ENCODE data around the gene RBM27.

Gene RBM27

GRCh38 chr5:146229222-146229621, 25.8 kb downstream of the RBM27 start:
- no peak overlapping the region for H3K4ac ChIP-seq (ENCODE audit: low read depth in 1 of 2, low read length in 2 of 2)
- H4K8ac ChIP-seq (ENCODE audit: low read length) = no peak overlapping the region
- H3K9me3 ChIP-seq (ENCODE audit: control insufficient read depth, low read length) = no peaks in the 10 kb centered on the region
- H2BK15ac ChIP-seq (ENCODE audit: low read depth, poor library complexity, severe bottlenecking) = no peak overlapping the region
- H3K27ac ChIP-seq (ENCODE audit: low read length, poor library complexity, severe bottlenecking) = no peak overlapping the region
- no peak overlapping the region for H2AFZ ChIP-seq (ENCODE audit: low read depth, low read length)
- no peak overlapping the region for H3K18ac ChIP-seq (ENCODE audit: low read depth in 1 of 2, low read length in 2 of 2)
- no peak for DNase-seq
- H3K23ac ChIP-seq (ENCODE audit: low read length in 2 of 2) = no peak overlapping the region
- no peaks in the 10 kb centered on the region for H3K4me1 ChIP-seq (ENCODE audit: control insufficient read depth, insufficient read depth, low read depth, low read length)
- H3K14ac ChIP-seq (ENCODE audit: low read length in 2 of 2) = no peak overlapping the region
- H2BK5ac ChIP-seq (ENCODE audit: low read depth, low read length, poor library complexity, severe bottlenecking) = no peak overlapping the region
- H2BK120ac ChIP-seq (ENCODE audit: low read depth, low read length) = no peak overlapping the region
- H2BK12ac ChIP-seq (ENCODE audit: low read length in 2 of 2) = no peak overlapping the region
- no peak overlapping the region for H3K4me3 ChIP-seq (ENCODE audit: insufficient read depth in 1 of 2, low read depth in 1 of 2, low read length in 2 of 2)
- no peak overlapping the region for H3K4me2 ChIP-seq (ENCODE audit: low read length, poor library complexity, severe bottlenecking)
- H4K91ac ChIP-seq (ENCODE audit: low read length) = no peak overlapping the region
- H3K79me1 ChIP-seq (replicated peaks; ENCODE audit: low read length, poor library complexity, severe bottlenecking) = peaks cover 16% of the 10 kb centered on the region
- H3K36me3 ChIP-seq (ENCODE audit: control insufficient read depth in 1 of 2, insufficient read depth in 2 of 2, low read depth in 1 of 2, low read length in 2 of 2) = peaks cover 13 to 69% of the 10 kb centered on the region in 2 experiments
- no peaks in the 10 kb centered on the region for H3K27me3 ChIP-seq (ENCODE audit: control insufficient read depth in 1 of 2, insufficient read depth in 1 of 2, low read length in 2 of 2)
- no peak overlapping the region for H3K9ac ChIP-seq (ENCODE audit: low read length)
- no peak overlapping the region for H2AK5ac ChIP-seq (ENCODE audit: low read length, severe bottlenecking)

DNA sequence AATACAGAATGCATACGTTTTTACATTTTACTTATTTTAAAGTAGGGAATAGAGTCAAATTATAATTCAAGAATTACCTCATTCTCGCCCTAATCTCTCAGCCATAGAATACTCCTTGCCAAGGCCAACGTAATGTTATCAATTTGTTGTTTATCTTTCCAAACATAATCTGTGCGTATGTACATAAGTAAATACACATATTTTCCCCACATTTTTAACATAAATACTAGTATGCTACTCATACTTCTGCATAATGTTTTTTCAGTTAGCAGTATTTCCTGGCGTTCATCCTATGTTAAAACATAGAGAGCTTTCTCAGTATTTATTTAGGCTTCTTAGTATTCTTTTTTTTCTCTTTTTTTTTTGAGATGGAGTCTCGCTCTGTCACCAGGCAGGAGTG, 28.8 kb downstream of the RBM27 start:
- no peak overlapping the region for H3K4ac ChIP-seq (ENCODE audit: low read depth in 1 of 2, low read length in 2 of 2)
- no peak overlapping the region for H4K91ac ChIP-seq (ENCODE audit: low read length)
- H3K4me1 ChIP-seq (ENCODE audit: control insufficient read depth, insufficient read depth, low read depth, low read length) = no peaks in the 10 kb centered on the region
- no peak overlapping the region for H3K4me2 ChIP-seq (ENCODE audit: low read length, poor library complexity, severe bottlenecking)
- H3K18ac ChIP-seq (ENCODE audit: low read depth in 1 of 2, low read length in 2 of 2) = no peak overlapping the region
- no peak overlapping the region for H3K23ac ChIP-seq (ENCODE audit: low read length in 2 of 2)
- no peak overlapping the region for H3K27ac ChIP-seq (ENCODE audit: low read length, poor library complexity, severe bottlenecking)
- H2BK120ac ChIP-seq (ENCODE audit: low read depth, low read length) = no peak overlapping the region
- peaks cover 19 to 77% of the 10 kb centered on the region in 2 experiments for H3K36me3 ChIP-seq (ENCODE audit: control insufficient read depth in 1 of 2, insufficient read depth in 2 of 2, low read depth in 1 of 2, low read length in 2 of 2)
- no peak for DNase-seq
- H4K8ac ChIP-seq (ENCODE audit: low read length) = no peak overlapping the region
- no peak overlapping the region for H2BK5ac ChIP-seq (ENCODE audit: low read depth, low read length, poor library complexity, severe bottlenecking)
- H2BK15ac ChIP-seq (ENCODE audit: low read depth, poor library complexity, severe bottlenecking) = no peak overlapping the region
- no peak overlapping the region for H2AFZ ChIP-seq (ENCODE audit: low read depth, low read length)
- 100% methylated on average over 4 of the region's 6 CpGs for WGBS
- no peak overlapping the region for H3K9ac ChIP-seq (ENCODE audit: low read length)
- no peaks in the 10 kb centered on the region for H3K9me3 ChIP-seq (ENCODE audit: control insufficient read depth, low read length)
- no peak overlapping the region for H3K14ac ChIP-seq (ENCODE audit: low read length in 2 of 2)
- no peak overlapping the region for H2BK12ac ChIP-seq (ENCODE audit: low read length in 2 of 2)
- no peak overlapping the region for H3K4me3 ChIP-seq (ENCODE audit: insufficient read depth in 1 of 2, low read depth in 1 of 2, low read length in 2 of 2)
- H2AK5ac ChIP-seq (ENCODE audit: low read length, severe bottlenecking) = no peak overlapping the region
- H3K27me3 ChIP-seq (ENCODE audit: control insufficient read depth in 1 of 2, insufficient read depth in 1 of 2, low read length in 2 of 2) = no peaks in the 10 kb centered on the region
- peaks cover 19% of the 10 kb centered on the region for H3K79me1 ChIP-seq (replicated peaks; ENCODE audit: low read length, poor library complexity, severe bottlenecking)

GRCh38 chr5:146233441-146233840, 30.0 kb downstream of the RBM27 start:
- H3K36me3 ChIP-seq (ENCODE audit: control insufficient read depth in 1 of 2, insufficient read depth in 2 of 2, low read depth in 1 of 2, low read length in 2 of 2) = peaks cover 23 to 85% of the 10 kb centered on the region in 2 experiments
- no peak overlapping the region for H3K9ac ChIP-seq (ENCODE audit: low read length)
- no peak overlapping the region for H2BK5ac ChIP-seq (ENCODE audit: low read depth, low read length, poor library complexity, severe bottlenecking)
- H3K23ac ChIP-seq (ENCODE audit: low read length in 2 of 2) = no peak overlapping the region
- H4K91ac ChIP-seq (ENCODE audit: low read length) = no peak overlapping the region
- no peaks in the 10 kb centered on the region for H3K4me1 ChIP-seq (ENCODE audit: control insufficient read depth, insufficient read depth, low read depth, low read length)
- no peak overlapping the region for H3K14ac ChIP-seq (ENCODE audit: low read length in 2 of 2)
- H2AFZ ChIP-seq (ENCODE audit: low read depth, low read length) = no peak overlapping the region
- H3K27ac ChIP-seq (ENCODE audit: low read length, poor library complexity, severe bottlenecking) = no peak overlapping the region
- no peak overlapping the region for H2AK5ac ChIP-seq (ENCODE audit: low read length, severe bottlenecking)
- H3K9me3 ChIP-seq (ENCODE audit: control insufficient read depth, low read length) = no peaks in the 10 kb centered on the region
- no peaks in the 10 kb centered on the region for H3K27me3 ChIP-seq (ENCODE audit: control insufficient read depth in 1 of 2, insufficient read depth in 1 of 2, low read length in 2 of 2)
- no peak overlapping the region for H2BK15ac ChIP-seq (ENCODE audit: low read depth, poor library complexity, severe bottlenecking)
- no peak for DNase-seq
- H3K4me2 ChIP-seq (ENCODE audit: low read length, poor library complexity, severe bottlenecking) = no peak overlapping the region
- WGBS = 96% methylated on average over 2 of the region's 5 CpGs
- H3K4ac ChIP-seq (ENCODE audit: low read depth in 1 of 2, low read length in 2 of 2) = no peak overlapping the region
- no peak overlapping the region for H4K8ac ChIP-seq (ENCODE audit: low read length)
- no peak overlapping the region for H2BK120ac ChIP-seq (ENCODE audit: low read depth, low read length)
- peaks cover 20% of the 10 kb centered on the region for H3K79me1 ChIP-seq (replicated peaks; ENCODE audit: low read length, poor library complexity, severe bottlenecking)
- no peak overlapping the region for H3K4me3 ChIP-seq (ENCODE audit: insufficient read depth in 1 of 2, low read depth in 1 of 2, low read length in 2 of 2)
- H2BK12ac ChIP-seq (ENCODE audit: low read length in 2 of 2) = no peak overlapping the region
- H3K18ac ChIP-seq (ENCODE audit: low read depth in 1 of 2, low read length in 2 of 2) = no peak overlapping the region

DNA sequence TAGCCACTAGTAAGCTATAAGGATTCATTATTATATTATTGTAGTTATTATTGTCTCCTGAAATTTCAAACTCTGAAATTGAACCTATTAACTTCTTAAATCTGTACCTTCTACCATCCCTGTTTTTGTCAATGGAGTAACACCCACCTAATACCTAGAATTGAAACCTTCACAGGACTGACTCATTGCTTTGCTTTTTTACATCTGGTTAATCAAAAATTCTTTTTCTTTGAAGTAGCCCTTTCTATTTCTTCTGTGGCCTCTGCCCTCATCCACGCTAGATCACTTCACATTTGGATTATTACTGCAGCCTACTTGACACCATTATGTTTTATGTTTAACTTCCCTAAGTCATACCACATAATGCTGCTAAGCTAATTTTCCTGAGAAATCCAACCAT, 35.6 kb downstream of the RBM27 start:
- DNase-seq = no peak
- H3K9ac ChIP-seq (ENCODE audit: low read length) = no peak overlapping the region
- H3K27ac ChIP-seq (ENCODE audit: low read length, poor library complexity, severe bottlenecking) = no peak overlapping the region
- H3K4me3 ChIP-seq (ENCODE audit: insufficient read depth in 1 of 2, low read depth in 1 of 2, low read length in 2 of 2) = no peak overlapping the region
- peaks cover 20% of the 10 kb centered on the region for H3K79me1 ChIP-seq (replicated peaks; ENCODE audit: low read length, poor library complexity, severe bottlenecking)
- H2BK15ac ChIP-seq (ENCODE audit: low read depth, poor library complexity, severe bottlenecking) = no peak overlapping the region
- H2AFZ ChIP-seq (ENCODE audit: low read depth, low read length) = no peak overlapping the region
- H3K4me1 ChIP-seq (ENCODE audit: control insufficient read depth, insufficient read depth, low read depth, low read length) = no peaks in the 10 kb centered on the region
- no peak overlapping the region for H3K18ac ChIP-seq (ENCODE audit: low read depth in 1 of 2, low read length in 2 of 2)
- 50% methylated on average over 1 of the region's 1 CpG for WGBS
- peaks cover 19 to 39% of the 10 kb centered on the region in 2 experiments for H3K36me3 ChIP-seq (ENCODE audit: control insufficient read depth in 1 of 2, insufficient read depth in 2 of 2, low read depth in 1 of 2, low read length in 2 of 2)
- H2AK5ac ChIP-seq (ENCODE audit: low read length, severe bottlenecking) = no peak overlapping the region
- no peak overlapping the region for H2BK120ac ChIP-seq (ENCODE audit: low read depth, low read length)
- H3K14ac ChIP-seq (ENCODE audit: low read length in 2 of 2) = no peak overlapping the region
- no peak overlapping the region for H4K8ac ChIP-seq (ENCODE audit: low read length)
- H2BK5ac ChIP-seq (ENCODE audit: low read depth, low read length, poor library complexity, severe bottlenecking) = no peak overlapping the region
- H3K9me3 ChIP-seq (ENCODE audit: control insufficient read depth, low read length) = no peaks in the 10 kb centered on the region
- no peak overlapping the region for H3K4me2 ChIP-seq (ENCODE audit: low read length, poor library complexity, severe bottlenecking)
- no peak overlapping the region for H4K91ac ChIP-seq (ENCODE audit: low read length)
- H3K27me3 ChIP-seq (ENCODE audit: control insufficient read depth in 1 of 2, insufficient read depth in 1 of 2, low read length in 2 of 2) = no peaks in the 10 kb centered on the region
- no peak overlapping the region for H3K23ac ChIP-seq (ENCODE audit: low read length in 2 of 2)
- H2BK12ac ChIP-seq (ENCODE audit: low read length in 2 of 2) = no peak overlapping the region
- no peak overlapping the region for H3K4ac ChIP-seq (ENCODE audit: low read depth in 1 of 2, low read length in 2 of 2)
